ENCODE measurements around the gene HES7. TPM values are rescaled to one million over a fixed set of nuclear protein-coding genes. Genes with fewer than 3 reads are reported as not detected.

Gene HES7
- total RNA-seq, 1 experiment from 2014 or later, result 3.1 TPM

- peaks cover 9% of the 10 kb centered on the region for H3K36me3 Mint-ChIP-seq
- H3K27me3 Mint-ChIP-seq (ENCODE audit: low read depth), result peaks cover 3% of the 10 kb centered on the region; the same call in 1 of the 2 replicates
- CTCF ChIA-PET, result interaction anchor here (1.9 kb wide), 1 partner anchor 80 kb away, joined by 9 read pairs; no protein-coding TSS in a partner anchor
- DNase-seq (ENCODE audit: low spot score) (no peak), ATAC-seq (no peak)
- TF ChIP-seq, protein P1, sequence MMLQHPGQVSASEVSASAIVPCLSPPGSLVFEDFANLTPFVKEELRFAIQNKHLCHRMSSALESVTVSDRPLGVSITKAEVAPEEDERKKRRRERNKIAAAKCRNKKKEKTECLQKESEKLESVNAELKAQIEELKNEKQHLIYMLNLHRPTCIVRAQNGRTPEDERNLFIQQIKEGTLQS (CRISPR knock-in tag; conservative IDR thresholded peaks at IDR 0.05), result no peak
- TF ChIP-seq CDX4 (CRISPR knock-in tag; IDR thresholded peaks at IDR 0.05; ENCODE audit: borderline replicate concordance) (no peak), ZNF219 (CRISPR knock-in tag; IDR thresholded peaks at IDR 0.05; ENCODE audit: borderline replicate concordance) (no peak), ATF1 (CRISPR knock-in tag; IDR thresholded peaks at IDR 0.05) (no peak), ZNF263 (CRISPR knock-in tag; IDR thresholded peaks at IDR 0.05; ENCODE audit: low read depth) (no peak), MXD4 (CRISPR knock-in tag; IDR thresholded peaks at IDR 0.05; ENCODE audit: borderline replicate concordance) (no peak), NR1H2 (CRISPR knock-in tag; IDR thresholded peaks at IDR 0.05) (no peak), TEAD4 (CRISPR knock-in tag; IDR thresholded peaks at IDR 0.05) (no peak), RELA (CRISPR knock-in tag; IDR thresholded peaks at IDR 0.05; ENCODE audit: borderline replicate concordance) (no peak), AR (CRISPR knock-in tag; IDR thresholded peaks at IDR 0.05) (no peak), ZNF671 (CRISPR knock-in tag; IDR thresholded peaks at IDR 0.05) (no peak)
- TF ChIP-seq, protein P2, sequence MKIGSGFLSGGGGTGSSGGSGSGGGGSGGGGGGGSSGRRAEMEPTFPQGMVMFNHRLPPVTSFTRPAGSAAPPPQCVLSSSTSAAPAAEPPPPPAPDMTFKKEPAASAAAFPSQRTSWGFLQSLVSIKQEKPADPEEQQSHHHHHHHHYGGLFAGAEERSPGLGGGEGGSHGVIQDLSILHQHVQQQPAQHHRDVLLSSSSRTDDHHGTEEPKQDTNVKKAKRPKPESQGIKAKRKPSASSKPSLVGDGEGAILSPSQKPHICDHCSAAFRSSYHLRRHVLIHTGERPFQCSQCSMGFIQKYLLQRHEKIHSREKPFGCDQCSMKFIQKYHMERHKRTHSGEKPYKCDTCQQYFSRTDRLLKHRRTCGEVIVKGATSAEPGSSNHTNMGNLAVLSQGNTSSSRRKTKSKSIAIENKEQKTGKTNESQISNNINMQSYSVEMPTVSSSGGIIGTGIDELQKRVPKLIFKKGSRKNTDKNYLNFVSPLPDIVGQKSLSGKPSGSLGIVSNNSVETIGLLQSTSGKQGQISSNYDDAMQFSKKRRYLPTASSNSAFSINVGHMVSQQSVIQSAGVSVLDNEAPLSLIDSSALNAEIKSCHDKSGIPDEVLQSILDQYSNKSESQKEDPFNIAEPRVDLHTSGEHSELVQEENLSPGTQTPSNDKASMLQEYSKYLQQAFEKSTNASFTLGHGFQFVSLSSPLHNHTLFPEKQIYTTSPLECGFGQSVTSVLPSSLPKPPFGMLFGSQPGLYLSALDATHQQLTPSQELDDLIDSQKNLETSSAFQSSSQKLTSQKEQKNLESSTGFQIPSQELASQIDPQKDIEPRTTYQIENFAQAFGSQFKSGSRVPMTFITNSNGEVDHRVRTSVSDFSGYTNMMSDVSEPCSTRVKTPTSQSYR (CRISPR knock-in tag; IDR thresholded peaks at IDR 0.05), result no peak
- TF ChIP-seq, protein P3, sequence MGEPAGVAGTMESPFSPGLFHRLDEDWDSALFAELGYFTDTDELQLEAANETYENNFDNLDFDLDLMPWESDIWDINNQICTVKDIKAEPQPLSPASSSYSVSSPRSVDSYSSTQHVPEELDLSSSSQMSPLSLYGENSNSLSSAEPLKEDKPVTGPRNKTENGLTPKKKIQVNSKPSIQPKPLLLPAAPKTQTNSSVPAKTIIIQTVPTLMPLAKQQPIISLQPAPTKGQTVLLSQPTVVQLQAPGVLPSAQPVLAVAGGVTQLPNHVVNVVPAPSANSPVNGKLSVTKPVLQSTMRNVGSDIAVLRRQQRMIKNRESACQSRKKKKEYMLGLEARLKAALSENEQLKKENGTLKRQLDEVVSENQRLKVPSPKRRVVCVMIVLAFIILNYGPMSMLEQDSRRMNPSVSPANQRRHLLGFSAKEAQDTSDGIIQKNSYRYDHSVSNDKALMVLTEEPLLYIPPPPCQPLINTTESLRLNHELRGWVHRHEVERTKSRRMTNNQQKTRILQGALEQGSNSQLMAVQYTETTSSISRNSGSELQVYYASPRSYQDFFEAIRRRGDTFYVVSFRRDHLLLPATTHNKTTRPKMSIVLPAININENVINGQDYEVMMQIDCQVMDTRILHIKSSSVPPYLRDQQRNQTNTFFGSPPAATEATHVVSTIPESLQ (CRISPR knock-in tag; IDR thresholded peaks at IDR 0.05), result no peak
- TF ChIP-seq, protein P4, sequence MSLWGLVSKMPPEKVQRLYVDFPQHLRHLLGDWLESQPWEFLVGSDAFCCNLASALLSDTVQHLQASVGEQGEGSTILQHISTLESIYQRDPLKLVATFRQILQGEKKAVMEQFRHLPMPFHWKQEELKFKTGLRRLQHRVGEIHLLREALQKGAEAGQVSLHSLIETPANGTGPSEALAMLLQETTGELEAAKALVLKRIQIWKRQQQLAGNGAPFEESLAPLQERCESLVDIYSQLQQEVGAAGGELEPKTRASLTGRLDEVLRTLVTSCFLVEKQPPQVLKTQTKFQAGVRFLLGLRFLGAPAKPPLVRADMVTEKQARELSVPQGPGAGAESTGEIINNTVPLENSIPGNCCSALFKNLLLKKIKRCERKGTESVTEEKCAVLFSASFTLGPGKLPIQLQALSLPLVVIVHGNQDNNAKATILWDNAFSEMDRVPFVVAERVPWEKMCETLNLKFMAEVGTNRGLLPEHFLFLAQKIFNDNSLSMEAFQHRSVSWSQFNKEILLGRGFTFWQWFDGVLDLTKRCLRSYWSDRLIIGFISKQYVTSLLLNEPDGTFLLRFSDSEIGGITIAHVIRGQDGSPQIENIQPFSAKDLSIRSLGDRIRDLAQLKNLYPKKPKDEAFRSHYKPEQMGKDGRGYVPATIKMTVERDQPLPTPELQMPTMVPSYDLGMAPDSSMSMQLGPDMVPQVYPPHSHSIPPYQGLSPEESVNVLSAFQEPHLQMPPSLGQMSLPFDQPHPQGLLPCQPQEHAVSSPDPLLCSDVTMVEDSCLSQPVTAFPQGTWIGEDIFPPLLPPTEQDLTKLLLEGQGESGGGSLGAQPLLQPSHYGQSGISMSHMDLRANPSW (CRISPR knock-in tag; conservative IDR thresholded peaks at IDR 0.05; ENCODE audit: low read depth), result no peak
- TF ChIP-seq, protein P5, sequence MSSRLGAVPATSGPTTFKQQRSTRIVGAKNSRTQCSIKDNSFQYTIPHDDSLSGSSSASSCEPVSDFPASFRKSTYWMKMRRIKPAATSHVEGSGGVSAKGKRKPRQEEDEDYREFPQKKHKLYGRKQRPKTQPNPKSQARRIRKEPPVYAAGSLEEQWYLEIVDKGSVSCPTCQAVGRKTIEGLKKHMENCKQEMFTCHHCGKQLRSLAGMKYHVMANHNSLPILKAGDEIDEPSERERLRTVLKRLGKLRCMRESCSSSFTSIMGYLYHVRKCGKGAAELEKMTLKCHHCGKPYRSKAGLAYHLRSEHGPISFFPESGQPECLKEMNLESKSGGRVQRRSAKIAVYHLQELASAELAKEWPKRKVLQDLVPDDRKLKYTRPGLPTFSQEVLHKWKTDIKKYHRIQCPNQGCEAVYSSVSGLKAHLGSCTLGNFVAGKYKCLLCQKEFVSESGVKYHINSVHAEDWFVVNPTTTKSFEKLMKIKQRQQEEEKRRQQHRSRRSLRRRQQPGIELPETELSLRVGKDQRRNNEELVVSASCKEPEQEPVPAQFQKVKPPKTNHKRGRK (CRISPR knock-in tag; IDR thresholded peaks at IDR 0.05; ENCODE audit: borderline replicate concordance), result no peak
- no peaks in the 10 kb centered on the region for H3K9me3 Mint-ChIP-seq
- POLR2A ChIA-PET, result interaction anchor here (1.2 to 1.9 kb wide), 5 partner anchors 13 to 57 kb away, joined by 5 to 7 read pairs (median 7); partner anchors contain the start of gene AURKB
- H3K27ac Mint-ChIP-seq, result peak overlapping the region; percentile 99
- peak overlapping the region; percentile 96 for H3K4me3 Mint-ChIP-seq
- peaks cover 14% of the 10 kb centered on the region for H3K4me1 Mint-ChIP-seq
Measured at GRCh38 chr17:8153031-8153451, 29.1 kb upstream of the HES7 start.
